ENCODE measurements around the gene ZNF579. TPM values are rescaled to one million over a fixed set of nuclear protein-coding genes. Genes with fewer than 3 reads are reported as not detected.
A peak's percentile ranks its signal among the peaks of the same experiment; 100 is the strongest.

Gene ZNF579
- total and polyA plus RNA-seq, 9 of the 15 experiments (the other 6 are each of a cell fraction or from before 2014, with no cell fraction given): 0.06 to 15.9 (median 1.6) TPM

- in situ Hi-C loops (cut with MboI): no loop called here
- Histone ChIP-seq H3K9me3 (replicated peaks; ENCODE audit: control insufficient read depth, insufficient read depth, low read depth, low read length) (peaks cover 3% of the 10 kb centered on the region; the same call in 1 of the 2 replicates), H3K4me2 (ENCODE audit: insufficient read depth, low read length) (no peak overlapping the region), H3K9ac (ENCODE audit: insufficient read depth in 1 of 2, low read depth in 2 of 2, low read length in 2 of 2) (no peak overlapping the region), H3K4me3 (no peak overlapping the region), H3K9me1 (ENCODE audit: control insufficient read depth, insufficient read depth, low read length) (no peaks in the 10 kb centered on the region), H4K20me1 (replicated peaks; ENCODE audit: control insufficient read depth, insufficient read depth, low read length) (0 out of 2 replicates have a peak, but pooled peaks cover 6% of the 10 kb centered on the region), H3K4me1 (replicated peaks in 1 of 2; ENCODE audit: control insufficient read depth in 2 of 2, insufficient read depth in 2 of 2, low read length in 2 of 2) (peaks cover 10 to 37% of the 10 kb centered on the region in 2 experiments; a peak in 3 of 5 replicates), H3K27me3 (ENCODE audit: control insufficient read depth in 2 of 2, insufficient read depth in 2 of 2, low read length in 2 of 2) (no peaks in the 10 kb centered on the region; a peak in 1 of 5 replicates), H3K27ac (ENCODE audit: extremely low read depth, low read depth, low read length) (no peak overlapping the region), H2AFZ (ENCODE audit: low read depth, low read length) (no peak overlapping the region), H3K79me2 (ENCODE audit: control insufficient read depth, insufficient read depth, low read length) (no peaks in the 10 kb centered on the region), H3K36me3 (ENCODE audit: control insufficient read depth, insufficient read depth, low read length) (peaks cover 26% of the 10 kb centered on the region; the same call in 2 of the 3 replicates)
- peak; percentile 59 to 83 (median 64) for DNase-seq (ENCODE audit: extremely low read depth in 1 of 4, low spot score in 3 of 4)
- POLR2A ChIA-PET: no interaction called here
- peak; percentile 94 for FAIRE-seq
- CTCF ChIA-PET (ENCODE audit: low intra/inter-chr PET ratio): no interaction called here
- ATAC-seq: peak; percentile 89
- 19% methylated on average over 10 of the region's 10 CpGs for WGBS (ENCODE audit: insufficient coverage, low coverage, missing lambda C conversion rate)
- no TSS peak for BruUV-seq (replicated peaks)
- intact Hi-C loops (cut with micrococcal nuclease): no loop called here
- TF ChIP-seq OTX1 (CRISPR knock-in tag; IDR thresholded peaks at IDR 0.05) (no peak), SREBF2 (CRISPR knock-in tag; IDR thresholded peaks at IDR 0.05) (no peak), PKNOX1 (IDR thresholded peaks at IDR 0.05) (peak; percentile 54), HMBOX1 (IDR thresholded peaks at IDR 0.05) (no peak), ZNF398 (CRISPR knock-in tag; IDR thresholded peaks at IDR 0.05) (no peak), ZNF609 (CRISPR knock-in tag; IDR thresholded peaks at IDR 0.05; ENCODE audit: borderline replicate concordance) (no peak), NFIC (IDR thresholded peaks at IDR 0.05) (no peak), ELK1 (CRISPR knock-in tag; IDR thresholded peaks at IDR 0.05) (no peak), POLR2AphosphoS2 (IDR thresholded peaks at IDR 0.05; ENCODE audit: low read length) (peak; percentile 51; the same call in 1 of the 2 replicates)
Measured at GRCh38 chr19:55590617-55591016, 10.0 kb upstream of the ZNF579 start.

All from K562 (cell line).